ENCODE data around the gene ARRB2. TPM values are rescaled to one million over a fixed set of nuclear protein-coding genes. Genes with fewer than 3 reads are reported as not detected.
A peak's percentile ranks its signal among the peaks of the same experiment; 100 is the strongest.

ARRB2 gene
- total and polyA plus RNA-seq, 12 donors = 10.8 to 53.5 (median 17.2) TPM

DNA sequence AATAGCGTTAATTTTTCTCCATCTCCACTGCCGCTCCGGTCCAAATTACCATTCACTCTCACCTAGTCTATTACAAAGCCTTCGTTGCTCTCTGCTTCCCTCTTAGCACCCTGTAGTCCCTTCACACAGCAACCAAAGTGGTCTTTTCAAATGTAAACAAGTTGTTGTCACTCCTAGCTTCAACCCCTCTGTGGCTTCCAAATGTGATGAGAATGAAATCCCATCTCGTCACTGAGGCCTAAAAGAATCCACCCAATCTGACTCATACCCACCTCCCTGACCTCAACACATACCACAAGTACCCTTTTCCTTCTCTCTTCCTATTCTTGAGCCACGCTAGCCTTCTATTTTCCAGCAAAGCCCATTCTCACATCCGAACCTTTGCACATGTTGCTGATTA lies 4.3 kb upstream of the ARRB2 start:
- intact Hi-C loops (cut with DNase I) = loop anchor here in 1 of 10 donors (10.0 kb wide), 1 partner anchor 189 kb away; the partner anchor contains the start of gene C17orf107
- DNase-seq (no peak), ATAC-seq (no peak)
- Histone ChIP-seq H3K27ac (no peak overlapping the region), H3K9me3 (no peaks in the 10 kb centered on the region), H3K4me3 (no peak overlapping the region), H3K36me3 (no peaks in the 10 kb centered on the region), H3K4me1 (peaks cover 2 to 38% (median 19%) of the 10 kb centered on the region in 9 donors), H3K27me3 (no peaks in the 10 kb centered on the region)
- TF ChIP-seq, protein P1, sequence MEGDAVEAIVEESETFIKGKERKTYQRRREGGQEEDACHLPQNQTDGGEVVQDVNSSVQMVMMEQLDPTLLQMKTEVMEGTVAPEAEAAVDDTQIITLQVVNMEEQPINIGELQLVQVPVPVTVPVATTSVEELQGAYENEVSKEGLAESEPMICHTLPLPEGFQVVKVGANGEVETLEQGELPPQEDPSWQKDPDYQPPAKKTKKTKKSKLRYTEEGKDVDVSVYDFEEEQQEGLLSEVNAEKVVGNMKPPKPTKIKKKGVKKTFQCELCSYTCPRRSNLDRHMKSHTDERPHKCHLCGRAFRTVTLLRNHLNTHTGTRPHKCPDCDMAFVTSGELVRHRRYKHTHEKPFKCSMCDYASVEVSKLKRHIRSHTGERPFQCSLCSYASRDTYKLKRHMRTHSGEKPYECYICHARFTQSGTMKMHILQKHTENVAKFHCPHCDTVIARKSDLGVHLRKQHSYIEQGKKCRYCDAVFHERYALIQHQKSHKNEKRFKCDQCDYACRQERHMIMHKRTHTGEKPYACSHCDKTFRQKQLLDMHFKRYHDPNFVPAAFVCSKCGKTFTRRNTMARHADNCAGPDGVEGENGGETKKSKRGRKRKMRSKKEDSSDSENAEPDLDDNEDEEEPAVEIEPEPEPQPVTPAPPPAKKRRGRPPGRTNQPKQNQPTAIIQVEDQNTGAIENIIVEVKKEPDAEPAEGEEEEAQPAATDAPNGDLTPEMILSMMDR (IDR thresholded peaks at IDR 0.05) = no peak
- WGBS, 2 donors = 80 to 82% methylated on average over 7 of the region's 7 CpGs

DNA sequence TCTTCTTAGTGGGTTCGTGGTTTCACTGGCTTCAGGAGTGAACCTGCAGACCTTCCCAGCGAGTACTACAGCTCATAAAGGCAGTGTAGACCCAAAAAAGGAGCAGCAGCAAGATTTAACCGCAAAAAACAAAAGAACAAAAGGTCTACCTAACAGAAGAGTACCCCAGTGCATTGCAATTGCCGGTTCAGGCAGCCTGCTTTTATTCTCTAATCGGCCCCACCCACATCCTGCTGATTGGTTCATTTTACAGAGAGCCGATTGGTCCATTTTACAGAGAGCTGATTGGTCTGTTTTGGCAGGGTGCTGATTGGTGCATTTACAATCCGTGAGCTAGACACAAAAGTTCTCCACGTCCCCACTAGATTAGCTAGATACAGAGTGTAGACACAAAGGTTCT lies 2.0 kb upstream of the ARRB2 start:
- DNase-seq (no peak), ATAC-seq (no peak)
- TF ChIP-seq, protein P1 (IDR thresholded peaks at IDR 0.05) = no peak
- Histone ChIP-seq H3K27me3 (no peaks in the 10 kb centered on the region), H3K9me3 (no peaks in the 10 kb centered on the region), H3K4me3 (no peak overlapping the region), H3K36me3 (peaks cover 0 to 3% (median 0%) of the 10 kb centered on the region in 9 donors), H3K27ac (no peak overlapping the region), H3K4me1 (peaks cover 4 to 42% (median 15%) of the 10 kb centered on the region in 9 donors)
- intact Hi-C loops (cut with DNase I) = loop anchor here in 1 of 10 donors (10.0 kb wide), 1 partner anchor 186 kb away; the partner anchor contains the start of gene C17orf107
- 78 to 81% methylated on average over 8 of the region's 8 CpGs for WGBS, 2 donors

DNA sequence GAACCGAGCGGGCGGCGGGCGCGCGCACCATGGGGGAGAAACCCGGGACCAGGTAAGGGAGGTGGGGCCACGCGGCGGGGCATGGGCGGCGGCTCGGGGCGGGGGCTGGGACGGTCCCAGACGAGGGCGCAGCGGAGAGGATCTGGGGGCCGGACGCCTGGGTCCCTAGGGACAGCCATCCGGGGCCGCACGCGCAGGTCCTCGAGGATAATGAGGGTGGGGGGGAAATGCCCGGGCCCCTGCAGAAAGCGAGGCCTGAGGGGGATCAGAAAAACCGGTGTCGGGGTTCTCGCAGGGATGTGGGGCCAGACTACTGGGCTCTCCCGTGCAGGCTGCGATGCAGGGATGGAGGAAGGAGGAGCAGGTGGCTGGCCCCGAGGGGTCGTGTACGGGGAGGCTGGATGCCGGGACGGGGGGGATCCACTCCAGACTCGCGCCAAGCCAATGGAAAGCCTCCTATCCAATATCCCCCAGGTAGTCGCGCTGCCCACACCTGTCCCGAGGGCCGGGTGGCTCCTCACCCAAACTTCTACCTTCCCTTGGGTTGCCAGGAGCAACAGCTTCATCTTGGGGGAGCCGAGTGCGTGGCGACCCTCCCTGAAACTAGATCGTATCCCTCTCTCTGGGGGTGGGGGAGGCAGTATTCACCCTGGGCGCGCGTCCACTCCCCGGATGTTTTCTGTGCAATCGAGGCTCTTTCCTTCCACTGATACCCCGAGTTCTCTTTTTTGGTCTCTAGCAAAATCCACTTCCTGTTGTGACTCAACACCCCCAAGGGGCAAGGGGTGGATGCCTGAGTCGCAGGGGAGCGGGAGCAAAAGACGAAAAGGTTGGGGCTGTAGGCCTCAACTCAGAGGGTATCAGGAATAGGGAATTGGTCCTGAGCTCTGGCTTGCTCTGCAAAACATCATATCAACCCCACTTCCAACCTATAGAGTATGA lies 532 bp downstream of the ARRB2 start:
- peak in 4 of 8 donors; percentile 1 to 8 (median 2) for ATAC-seq
- DNase-seq = no peak
- Histone ChIP-seq H3K4me3 (peak overlapping the region; percentile 12 to 85 (median 72)), H3K9me3 (no peaks in the 10 kb centered on the region), H3K27me3 (no peaks in the 10 kb centered on the region), H3K36me3 (peaks cover 0 to 8% (median 0%) of the 10 kb centered on the region in 9 donors), H3K4me1 (peaks cover 4 to 51% (median 13%) of the 10 kb centered on the region in 9 donors), H3K27ac (peak overlapping the region in 9 of 10 donors; percentile 53 to 99 (median 80))
- TF ChIP-seq, protein P1 (IDR thresholded peaks at IDR 0.05) = no peak
- 13 to 14% methylated on average over 48 to 57 of the region's 57 CpGs for WGBS, 2 donors
- intact Hi-C loops (cut with DNase I) = loop anchor here in 5 of 10 donors (1.0 to 5.0 kb wide), 6 partner anchors 20 to 191 kb away; partner anchors contain the start of genes GLTPD2 (in 2 of the 5), VMO1 (in 2 of the 5), CHRNE (in 1 of the 5) and MED11 (in 1 of the 5)

DNA sequence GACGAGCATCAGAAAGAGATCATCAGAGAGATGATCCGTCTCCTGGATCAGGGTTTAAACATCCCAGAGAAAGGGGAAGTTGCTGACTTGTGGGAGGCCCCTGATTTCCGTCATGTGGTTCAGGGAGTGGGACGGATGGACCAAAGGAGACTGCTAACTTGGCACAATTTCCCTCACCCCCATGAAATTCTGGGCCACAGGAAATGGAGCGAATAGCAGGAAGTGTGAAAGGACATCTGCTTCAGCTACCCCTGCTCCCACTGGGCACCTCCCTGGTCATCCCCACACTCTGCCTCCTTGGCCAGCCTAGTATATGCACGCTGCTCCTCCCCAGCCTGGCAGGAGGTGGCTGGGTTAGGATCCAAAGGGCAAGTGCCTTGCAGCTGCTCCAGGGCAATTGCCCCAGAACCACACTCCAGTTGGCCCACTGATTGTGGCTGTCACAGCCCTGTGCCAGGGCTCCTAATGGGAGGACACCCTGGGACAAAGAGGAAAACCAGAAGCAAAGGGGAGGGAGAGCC lies 1.3 kb downstream of the ARRB2 start:
- H3K9me3 ChIP-seq = no peaks in the 10 kb centered on the region
- no peaks in the 10 kb centered on the region for H3K27me3 ChIP-seq
- peak overlapping the region in 7 of 10 donors; percentile 18 to 79 (median 69) for H3K4me3 ChIP-seq
- peaks cover 4 to 53% (median 13%) of the 10 kb centered on the region in 9 donors for H3K4me1 ChIP-seq
- intact Hi-C loops (cut with DNase I) = loop anchor here in 4 of 10 donors (2.0 to 5.0 kb wide), 4 partner anchors 76 to 191 kb away; partner anchors contain the start of genes GLTPD2 (in 2 of the 4), VMO1 (in 2 of the 4) and CHRNE (in 1 of the 4)
- WGBS, 2 donors = 56 to 71% methylated on average over 6 of the region's 6 CpGs
- ATAC-seq = peak in 2 of 8 donors; percentile 4 to 10
- DNase-seq = peak in 1 of 2 donors; percentile 45
- peaks cover 0 to 15% (median 0%) of the 10 kb centered on the region in 9 donors for H3K36me3 ChIP-seq
- TF ChIP-seq, protein P1 (IDR thresholded peaks at IDR 0.05) = no peak
- peak overlapping the region in 6 of 10 donors; percentile 72 to 99 (median 81) for H3K27ac ChIP-seq
